Adrenal gland (tissue), 5 donors: Measurements from ENCODE around the gene KLF7.

Experiments
- CTCF ChIP-seq, 6 experiments: fragments of 450-650 bp in 4 of 6; fragments of 200-600 bp in 2 of 6; sonication (generic) in 1 of 6; IDR thresholded peaks; 1 replicate in 5 of 6; 2 replicates in 1 of 6; pipeline versions ENCODE4 v1.5.1 to v1.8.0; 2016 to 2021; ENCODE audit warnings: antibody characterized with exemption in 6 of 6, mild to moderate bottlenecking in 2 of 6, moderate library complexity in 1 of 6
- POLR2A ChIP-seq, 2 donors: fragments of 450-650 bp; IDR thresholded peaks; one replicate each; pipeline ENCODE4 v1.6.1; 2017; ENCODE audit warnings: antibody characterized with exemption in 2 of 2, mild to moderate bottlenecking in 2 of 2, moderate library complexity in 1 of 2
- donor health status: DM: no; HTN: no; CAD: no.

- TF ChIP-seq CTCF (IDR thresholded peaks at IDR 0.05) (no peak), POLR2A (IDR thresholded peaks at IDR 0.05) (no peak)
Observed at GRCh38 chr2:207123335-207123744, 42.4 kb downstream of the KLF7 start.
